ENCODE measurements around the gene ACOT11.
A peak's percentile ranks its signal among the peaks of the same experiment; 100 is the strongest.

Gene ACOT11

GRCh38 chr1:54652168-54652567 lies 104.1 kb downstream of the ACOT11 start:
- DNase-seq: no peak

GRCh38 chr1:54653036-54653435 lies 105.0 kb downstream of the ACOT11 start:
- peak; percentile 7 for DNase-seq

GRCh38 chr1:54658164-54658913 lies 110.3 kb downstream of the ACOT11 start:
- no peak for DNase-seq

Data from fibroblast of skin of right quadriceps (primary cell).